GM18498 (cell line): ENCODE data around the gene SUSD1.
A peak's percentile ranks its signal among the peaks of the same experiment; 100 is the strongest.

Experiments
- ATAC-seq: cut with Tn5 transposase; IDR thresholded peaks from one replicate; pipeline ENCODE4 v1.9.1; 2021; ENCODE audit warnings: mild to moderate bottlenecking, moderate library complexity; ENCODE audit not compliant: unreplicated experiment

SUSD1 gene

DNA sequence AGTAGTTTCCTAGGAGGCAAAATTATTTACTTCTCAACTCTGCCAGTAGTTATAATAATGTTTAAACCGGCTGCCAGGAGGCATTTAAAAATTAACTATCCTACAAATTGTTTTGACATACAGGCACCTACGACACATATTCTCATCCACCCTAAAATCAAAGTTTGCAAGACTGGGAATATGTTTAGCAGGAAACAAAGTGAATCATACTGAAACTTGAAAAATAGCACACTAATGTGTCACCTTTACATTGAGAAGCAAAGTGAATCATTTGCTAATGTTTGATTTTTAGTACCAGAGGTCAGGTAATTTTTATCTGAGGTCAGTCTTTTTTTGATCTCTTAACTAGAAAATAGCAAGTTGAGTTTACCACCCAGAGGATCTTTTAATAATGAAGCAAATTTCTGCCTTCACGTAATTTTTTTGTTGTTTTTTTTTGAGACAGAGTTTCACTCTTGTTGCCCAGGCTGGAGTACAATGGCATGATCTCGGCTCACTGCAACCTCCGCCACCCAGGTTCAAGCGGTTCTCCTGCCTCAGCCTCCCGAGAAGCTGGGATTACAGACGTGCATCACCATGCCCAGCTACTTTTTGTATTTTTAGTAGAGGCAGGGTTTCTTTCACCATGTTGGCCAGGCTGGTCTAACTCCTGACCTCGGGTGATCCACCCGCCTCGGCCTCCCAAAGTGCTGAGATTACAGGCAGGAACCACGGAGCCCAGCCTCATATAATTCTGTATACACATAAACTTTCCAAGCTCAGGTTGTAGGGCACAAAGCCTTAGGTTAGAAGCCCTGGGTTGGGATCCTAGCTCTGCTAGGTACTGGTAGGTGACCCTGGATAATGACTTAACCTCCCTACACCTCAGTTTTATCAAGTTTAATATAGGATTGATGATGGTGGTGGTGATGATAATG, 154.2 kb downstream of the SUSD1 start:
- peak; percentile 47 for ATAC-seq

- ATAC-seq, result no peak
Measured at GRCh38 chr9:112017878-112018277, 157.2 kb downstream of the SUSD1 start.

- ATAC-seq, result no peak
Measured at GRCh38 chr9:112015736-112016135, 159.4 kb downstream of the SUSD1 start.

DNA sequence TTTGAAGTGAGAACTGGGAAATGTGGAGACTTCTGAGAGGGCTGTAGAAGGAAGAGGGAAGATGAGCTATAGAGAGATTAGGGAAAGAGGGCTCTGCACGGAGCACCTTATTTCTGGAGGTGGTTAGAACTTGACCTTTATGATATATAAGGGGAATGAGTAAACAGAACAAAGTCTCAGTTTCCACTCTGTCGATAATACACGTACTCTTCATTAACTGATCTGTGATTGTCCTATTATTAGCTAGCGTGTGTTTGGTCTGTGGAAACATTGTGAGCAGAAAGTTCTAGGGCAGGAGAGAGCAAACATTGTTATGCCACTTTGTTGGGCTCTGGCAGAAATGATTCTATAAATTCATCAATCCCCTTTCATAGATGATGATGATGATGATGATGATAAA, 159.9 kb downstream of the SUSD1 start:
- no peak for ATAC-seq

GRCh38 chr9:112013266-112013665, 161.8 kb downstream of the SUSD1 start:
- no peak for ATAC-seq

GRCh38 chr9:112012026-112012902, 162.8 kb downstream of the SUSD1 start:
- ATAC-seq, result peak; percentile 85

GRCh38 chr9:112011051-112011620, 164.0 kb downstream of the SUSD1 start:
- ATAC-seq, result no peak

- no peak for ATAC-seq
Measured at GRCh38 chr9:112010537-112010936, 164.6 kb downstream of the SUSD1 start.

GRCh38 chr9:112009656-112010055, 165.4 kb downstream of the SUSD1 start:
- ATAC-seq, result no peak

DNA sequence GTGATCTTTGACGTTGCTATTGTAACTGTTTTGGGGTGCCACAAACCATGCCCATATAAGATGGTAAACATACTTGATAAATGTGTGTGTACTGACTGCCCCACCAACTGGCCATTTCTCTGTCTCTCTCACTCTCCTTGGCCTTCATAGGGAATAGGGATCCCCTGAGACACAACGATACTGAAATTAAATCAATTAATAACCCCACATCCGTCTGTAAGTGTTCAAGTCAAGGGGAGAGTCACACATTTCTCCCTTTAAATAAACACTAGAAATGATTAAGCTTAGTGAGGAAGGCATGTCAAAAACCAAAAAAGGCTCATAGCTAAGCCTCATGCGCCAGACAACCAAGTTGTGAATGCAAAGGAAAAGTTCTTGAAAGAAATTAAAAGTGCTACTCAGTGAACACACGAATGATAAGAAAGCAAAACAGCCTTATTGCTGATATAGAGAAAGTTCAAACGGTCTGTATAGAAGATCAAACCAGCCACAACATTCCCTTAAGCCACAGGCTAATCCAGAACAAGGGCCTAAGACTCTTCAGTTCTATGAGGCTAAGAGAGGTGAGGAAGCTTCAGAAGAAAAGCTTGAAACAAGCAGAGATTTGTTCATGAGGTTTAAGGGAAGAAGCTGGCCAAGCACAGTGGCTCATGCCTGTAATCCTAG, 167.4 kb downstream of the SUSD1 start:
- no peak for ATAC-seq

DNA sequence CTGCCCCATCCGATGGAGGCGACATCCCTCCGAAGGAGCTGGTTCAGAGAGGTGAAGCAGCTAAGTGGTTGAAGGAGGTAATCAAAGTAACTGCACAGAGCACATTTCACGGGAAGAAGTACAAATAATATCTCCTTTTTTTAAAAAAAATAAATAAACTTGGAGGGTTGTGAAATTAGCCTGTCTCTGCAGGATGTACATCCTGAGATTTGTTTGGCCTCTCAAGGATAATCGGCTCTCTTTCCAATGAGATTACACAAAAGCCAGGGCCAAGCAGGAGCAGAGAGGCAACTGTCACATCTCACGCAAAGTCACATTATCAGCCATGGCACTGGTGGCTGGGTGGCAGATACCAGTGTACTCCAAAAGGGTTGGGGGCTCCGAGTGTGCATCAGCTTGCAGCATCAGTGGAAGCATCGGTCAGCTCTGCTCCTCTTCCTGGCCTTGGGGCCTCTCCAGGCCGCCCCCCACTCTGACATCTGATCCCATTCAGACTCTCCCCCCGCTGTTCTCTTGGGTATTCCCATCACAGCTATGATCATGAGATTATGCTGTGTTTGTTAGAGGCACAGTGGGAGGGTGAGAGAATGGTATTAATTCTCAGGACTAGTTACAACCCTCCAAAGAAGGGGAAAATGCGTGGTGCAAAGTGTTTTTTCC, 168.6 kb downstream of the SUSD1 start:
- no peak for ATAC-seq

DNA sequence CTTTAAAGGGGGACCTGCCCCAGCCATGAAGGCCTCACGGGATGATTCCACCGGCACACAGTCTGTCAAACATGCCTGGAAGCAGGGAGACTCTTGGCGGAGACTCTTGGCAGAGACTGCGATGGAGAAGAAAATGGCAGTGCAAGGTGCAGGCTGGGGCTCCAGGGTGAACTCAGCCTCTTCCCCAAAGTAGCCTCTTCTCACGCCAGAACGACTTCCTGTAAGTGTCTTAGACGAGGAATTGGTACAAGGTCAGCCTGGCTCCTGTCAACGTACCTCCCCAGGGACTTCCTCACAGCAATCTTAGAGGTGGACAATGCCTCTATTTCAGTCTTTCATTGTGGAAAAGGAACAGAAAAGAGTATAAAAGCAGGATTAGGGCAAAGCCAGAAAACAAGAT, 169.2 kb downstream of the SUSD1 start:
- ATAC-seq, result no peak

DNA sequence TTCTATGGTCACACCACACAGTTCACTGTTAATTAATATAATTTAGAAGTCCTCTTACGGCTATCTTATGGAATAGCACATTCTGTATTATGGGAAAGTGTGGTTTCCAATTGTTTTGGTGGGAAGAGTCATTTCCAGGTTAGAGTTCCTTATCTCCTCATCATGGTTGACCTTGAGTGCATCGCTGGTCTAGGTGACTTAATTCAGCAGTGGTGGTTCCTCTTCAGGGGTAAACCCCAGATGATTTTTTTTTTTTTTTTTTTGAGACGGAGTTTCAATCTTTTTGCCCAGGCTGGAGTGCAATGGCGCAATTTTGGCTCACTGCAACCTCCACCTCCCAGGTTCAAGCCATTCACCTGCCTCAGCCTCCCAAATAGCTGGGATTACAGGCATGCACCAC, 171.6 kb downstream of the SUSD1 start:
- no peak for ATAC-seq

DNA sequence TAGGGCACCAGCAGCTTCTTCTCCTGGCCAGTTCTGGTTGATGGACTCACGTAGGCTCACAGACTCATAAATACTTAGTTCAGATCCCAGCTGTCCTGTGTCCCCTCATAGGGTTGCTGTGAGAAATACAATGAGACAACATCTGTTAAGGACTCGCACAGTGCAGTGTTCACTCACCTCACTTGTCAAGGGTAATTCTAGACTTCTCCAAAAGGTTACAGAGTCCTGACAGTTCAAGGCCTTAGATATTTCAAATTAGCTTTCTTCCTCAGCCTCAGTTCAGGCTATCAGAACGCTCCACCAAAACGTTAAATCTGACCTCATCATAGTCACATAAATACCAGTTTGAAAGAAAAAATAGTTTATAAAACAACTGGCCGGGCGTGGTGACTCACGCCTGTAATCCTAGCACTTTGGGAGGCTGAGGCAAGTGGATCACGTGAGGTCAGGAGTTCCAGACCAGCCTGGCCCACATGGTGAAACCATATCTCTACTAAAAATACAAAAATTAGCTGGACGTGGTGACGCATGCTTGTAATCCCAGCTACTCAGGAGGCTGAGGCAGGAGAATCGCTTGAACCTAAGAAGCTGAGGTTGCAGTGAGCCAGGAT, 172.1 kb downstream of the SUSD1 start:
- no peak for ATAC-seq

DNA sequence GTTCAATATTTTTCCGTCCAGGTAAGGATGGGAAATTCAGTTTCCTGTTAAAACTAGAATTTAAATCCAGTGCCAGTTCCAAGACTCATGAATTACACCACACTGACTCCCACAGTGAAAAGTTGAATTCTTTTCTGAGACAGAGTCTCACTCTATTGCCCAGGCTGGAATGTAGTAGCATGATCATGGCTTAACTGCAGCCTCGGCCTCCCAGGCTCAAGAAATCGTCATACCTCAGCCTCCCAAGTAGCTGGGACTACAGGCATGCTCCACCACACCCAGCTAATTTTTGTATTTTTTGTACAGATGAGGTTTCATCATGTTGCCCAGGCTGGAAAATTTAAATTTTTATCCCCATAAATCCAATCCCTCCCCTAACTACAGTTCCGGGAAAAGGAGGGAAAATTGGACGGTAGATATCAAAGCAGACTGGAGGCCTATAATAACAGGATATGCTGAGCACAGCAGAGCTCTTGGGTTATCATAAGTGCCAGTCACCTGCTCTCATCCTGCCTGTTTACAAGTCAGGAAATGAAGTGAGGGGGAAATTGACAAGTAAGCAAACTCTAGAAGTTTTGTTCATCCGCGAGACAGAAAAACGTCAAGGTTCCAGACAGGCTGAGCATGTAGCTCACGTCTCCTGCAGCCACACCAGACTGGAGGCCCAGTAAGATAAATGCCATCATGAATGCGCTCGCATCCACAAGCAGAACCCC, 172.8 kb downstream of the SUSD1 start:
- no peak for ATAC-seq

DNA sequence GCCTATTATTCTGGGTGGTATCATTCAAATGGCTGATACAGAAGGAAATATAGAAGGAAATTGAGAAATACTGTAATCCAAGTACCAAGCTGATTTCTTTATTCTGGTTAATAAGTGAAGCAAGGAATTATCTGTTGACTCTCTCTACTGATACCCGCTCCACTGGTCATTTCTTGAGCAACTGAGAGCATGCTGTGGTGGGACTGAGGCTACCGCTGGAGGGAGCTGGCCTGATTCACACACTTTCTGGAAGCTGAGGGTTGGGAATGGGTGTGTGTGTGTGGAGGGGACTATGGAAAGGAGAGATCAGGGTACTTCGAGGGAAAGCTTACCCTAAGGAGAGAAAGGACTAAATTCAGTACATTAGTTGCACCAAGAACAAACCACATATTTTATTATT, 174.4 kb downstream of the SUSD1 start:
- no peak for ATAC-seq

GRCh38 chr9:111999319-111999718, 175.8 kb downstream of the SUSD1 start:
- ATAC-seq, result no peak

DNA sequence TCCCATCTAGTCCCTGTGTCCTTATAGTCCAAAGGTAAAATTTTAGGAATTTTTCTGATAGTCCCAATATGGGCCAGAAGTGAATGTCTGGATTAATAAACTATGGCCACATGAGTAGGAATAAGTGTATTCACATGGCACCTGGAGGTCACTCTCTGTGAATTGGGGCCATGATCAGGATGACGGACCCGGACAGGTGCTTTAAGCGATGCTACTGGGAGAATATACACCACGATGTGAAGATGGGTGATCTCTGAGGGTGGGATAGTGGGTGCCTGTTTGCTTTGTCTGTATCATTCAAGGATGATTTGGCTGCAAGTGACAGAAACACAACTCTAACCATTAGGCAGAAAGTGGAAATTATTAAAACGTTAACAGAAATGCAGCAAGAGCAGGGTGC, 177.3 kb downstream of the SUSD1 start:
- no peak for ATAC-seq

DNA sequence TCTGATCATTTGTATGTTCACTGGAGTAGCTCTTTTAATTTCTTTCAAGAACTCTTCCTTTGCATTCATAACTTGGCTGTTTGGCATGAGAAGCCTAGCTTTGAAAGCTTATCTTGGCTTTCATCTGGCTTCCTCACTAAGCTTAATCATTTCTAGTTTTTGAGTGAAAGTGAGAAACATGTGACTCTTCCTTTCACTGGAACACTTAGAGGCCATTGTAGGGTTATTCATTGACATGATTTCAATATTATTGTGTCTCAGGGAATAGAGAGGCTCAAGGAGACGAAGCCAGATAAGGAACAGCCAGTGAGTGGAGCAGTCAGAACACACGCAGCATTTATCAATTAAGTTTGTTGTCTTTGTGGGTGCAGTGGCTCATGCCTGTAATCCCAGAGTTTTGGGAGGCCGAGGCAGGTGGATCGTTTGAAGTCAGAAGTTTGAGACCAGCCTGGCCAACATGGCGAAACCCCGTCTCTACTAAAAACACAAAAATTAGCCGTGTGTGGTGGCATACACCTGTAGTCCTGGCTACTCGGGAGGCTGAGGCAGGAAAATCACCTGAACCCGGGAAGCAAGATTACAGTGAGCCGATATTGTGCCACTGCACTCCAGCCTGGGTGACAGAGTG, 180.2 kb downstream of the SUSD1 start:
- ATAC-seq, result peak; percentile 66
